GM18951 (cell line): Measurements from ENCODE around the gene AUH.
A peak's percentile ranks its signal among the peaks of the same experiment; 100 is the strongest.

Source experiments
- POLR2A ChIP-seq: IDR thresholded peaks from 4 replicates; pipeline ENCODE4 v1.6.1; 2011; ENCODE audit warnings: mild to moderate bottlenecking; ENCODE audit not compliant: insufficient read length, insufficient read depth; ENCODE audit errors: extremely low read depth
- in situ Hi-C: fragments of 300-500 bp; cut with MboI; formaldehyde crosslinking; loops from one replicate; pipeline ENCODE4 v1.12.0; 2022; ENCODE audit warnings: low sequenced_read_pairs, mixed read lengths, inconsistent platforms; ENCODE audit not compliant: unreplicated experiment

The AUH gene

GRCh38 chr9:91361291-91362050 is at the start of gene AUH:
Gene AUH, minus strand, starts transcription at chr9:91361918. Its CDS starts 29 bp downstream, at chr9:91361889.
- in situ Hi-C loops, result no loop called here
- TF ChIP-seq POLR2A, result peak; percentile 74

GRCh38 chr9:91411096-91411771 is 49.5 kb upstream of the AUH start:
- no peak for TF ChIP-seq POLR2A
- in situ Hi-C loops, result no loop called here

DNA sequence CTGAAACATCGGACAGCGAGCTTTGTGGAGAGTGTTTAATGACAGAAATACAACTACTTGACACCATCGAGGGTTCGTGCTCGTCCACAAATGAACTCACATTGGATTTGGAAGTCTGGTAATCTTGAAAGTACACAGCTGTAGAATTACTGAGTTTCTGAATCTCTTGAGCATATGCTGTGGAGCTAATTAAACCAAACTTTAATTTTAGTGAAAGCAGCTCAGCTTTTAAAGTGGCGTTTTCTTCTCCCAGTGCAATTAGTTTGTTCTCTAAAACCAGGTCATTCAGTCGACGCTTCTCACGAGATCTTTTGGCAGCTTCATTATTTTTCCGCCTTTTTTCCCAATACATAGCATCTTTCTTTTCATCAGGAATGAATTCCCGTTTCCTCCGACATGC is 48.4 kb upstream of the AUH start:
- in situ Hi-C loops, result no loop called here
- TF ChIP-seq POLR2A, result no peak

GRCh38 chr9:91408475-91408874 is 46.8 kb upstream of the AUH start:
- no peak for TF ChIP-seq POLR2A
- in situ Hi-C loops, result no loop called here

- TF ChIP-seq POLR2A, result no peak
- in situ Hi-C loops, result no loop called here
Measured at GRCh38 chr9:91407580-91408318, 46.0 kb upstream of the AUH start.

- no peak for TF ChIP-seq POLR2A
- in situ Hi-C loops, result no loop called here
Measured at GRCh38 chr9:91405343-91406077, 43.8 kb upstream of the AUH start.

DNA sequence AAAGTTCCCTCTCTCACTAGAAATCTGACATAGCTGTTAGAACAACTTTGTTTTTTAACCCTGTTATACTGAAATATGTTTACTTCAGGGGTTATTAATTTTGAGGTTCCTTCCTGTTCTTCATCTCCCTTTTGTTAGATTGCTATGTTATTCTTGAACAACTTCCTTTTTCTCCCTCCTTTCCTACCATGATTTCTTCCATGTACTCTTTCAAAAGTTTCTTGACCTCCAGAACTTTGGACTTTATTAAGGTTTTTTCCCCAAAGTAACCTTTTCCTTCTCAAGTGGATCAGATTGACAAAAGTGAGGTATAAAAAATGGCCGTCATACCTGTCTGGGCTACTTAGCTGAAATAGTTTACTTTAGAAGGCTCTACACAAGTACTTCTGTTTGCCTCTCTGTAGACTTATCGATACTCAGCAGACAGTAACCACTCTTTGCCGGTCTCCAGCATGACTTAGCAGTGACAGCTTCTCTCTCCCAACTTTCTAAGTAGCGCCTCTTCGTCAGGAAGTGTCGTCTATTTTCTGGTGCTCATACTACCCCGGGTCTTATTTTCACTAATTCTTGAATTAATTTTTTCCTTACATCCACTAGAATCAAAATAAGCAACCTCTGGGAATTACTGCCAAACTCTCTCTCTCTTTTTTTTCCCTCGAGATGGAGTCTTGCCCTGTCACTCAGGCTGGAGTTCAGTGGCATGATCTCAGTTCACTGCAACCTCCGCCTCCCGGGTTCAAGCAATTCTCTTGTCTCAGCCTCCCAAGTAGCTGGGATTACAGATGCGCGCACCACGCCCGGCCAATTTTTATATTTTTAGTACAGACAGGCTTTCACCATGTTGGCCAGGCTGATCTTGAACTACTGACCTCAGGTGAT is 42.2 kb upstream of the AUH start:
- in situ Hi-C loops, result no loop called here
- no peak for TF ChIP-seq POLR2A

- in situ Hi-C loops, result no loop called here
Measured at GRCh38 chr9:91398926-91399325, 37.2 kb upstream of the AUH start.

GRCh38 chr9:91395553-91396471 is 34.1 kb upstream of the AUH start:
- TF ChIP-seq POLR2A, result no peak
- in situ Hi-C loops, result no loop called here

More at GRCh38 chr9:91398926-91399325, 37.2 kb upstream of the AUH start:
- no peak for TF ChIP-seq POLR2A

GRCh38 chr9:91395106-91395552 is 33.4 kb upstream of the AUH start:
- in situ Hi-C loops, result no loop called here
- TF ChIP-seq POLR2A, result no peak

GRCh38 chr9:91393826-91394225 is 32.1 kb upstream of the AUH start:
- in situ Hi-C loops, result no loop called here
- no peak for TF ChIP-seq POLR2A
